ENCODE measurements around the gene REEP1. TPM values are rescaled to one million over a fixed set of nuclear protein-coding genes. Genes with fewer than 3 reads are reported as not detected.
"Not testable (repeated sequence)": the region's sequence is repeated elsewhere in the genome, so short reads cannot be mapped to it uniquely, and the experiment has no call there.

REEP1 gene
- total RNA-seq, 6 donors from 2014 or later, result 4.1 to 10.4 (median 7.5) TPM

DNA sequence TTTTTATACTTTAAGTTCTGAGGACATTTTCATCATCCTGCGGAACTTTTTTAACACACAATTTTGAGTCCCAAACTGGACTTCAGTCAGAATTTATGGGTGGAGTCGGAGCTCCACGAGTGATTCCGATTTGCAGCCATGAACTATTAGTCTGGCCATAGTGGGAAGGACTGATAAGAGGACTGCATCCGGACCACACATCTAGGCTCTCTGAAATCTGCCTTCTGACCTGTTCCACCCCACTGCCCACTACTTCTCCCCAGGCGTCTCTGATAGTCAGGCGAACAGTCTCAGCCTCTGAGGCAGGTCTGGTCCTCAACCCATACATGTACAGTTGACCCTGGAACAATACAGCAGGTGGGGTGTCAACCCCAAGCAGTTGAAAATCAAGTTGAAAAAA, 133.0 kb downstream of the REEP1 start:
- no peak overlapping the region for H3K27ac ChIP-seq
- peaks cover 6 to 14% (median 11%) of the 10 kb centered on the region in 4 donors for H3K4me1 ChIP-seq
- WGBS, 2 donors, result 81 to 87% methylated on average over 7 of the region's 7 CpGs
- H3K27me3 ChIP-seq, result no peaks in the 10 kb centered on the region
- no peak overlapping the region for H3K4me3 ChIP-seq
- no peak for TF ChIP-seq POLR2AphosphoS5 (IDR thresholded peaks at IDR 0.05)
- no peak for TF ChIP-seq POLR2A (IDR thresholded peaks at IDR 0.05)
- TF ChIP-seq CTCF (IDR thresholded peaks at IDR 0.05), result no peak
- TF ChIP-seq EP300 (IDR thresholded peaks at IDR 0.05), result no peak
- ATAC-seq (ENCODE audit: low FRiP score in 2 of 2) (no peak), DNase-seq (no peak)
- H3K36me3 ChIP-seq, result peaks cover 9 to 36% (median 32%) of the 10 kb centered on the region in 4 donors
- H3K9me3 ChIP-seq, result no peaks in the 10 kb centered on the region

- TF ChIP-seq CTCF (IDR thresholded peaks at IDR 0.05) (no peak), POLR2A (IDR thresholded peaks at IDR 0.05) (no peak), EP300 (IDR thresholded peaks at IDR 0.05) (no peak), POLR2AphosphoS5 (IDR thresholded peaks at IDR 0.05) (no peak)
- ATAC-seq (ENCODE audit: low FRiP score in 2 of 2) (no peak), DNase-seq (no peak)
- Histone ChIP-seq H3K4me3 (no peak overlapping the region), H3K4me1 (peaks cover 10 to 18% (median 13%) of the 10 kb centered on the region in 4 donors), H3K27me3 (no peaks in the 10 kb centered on the region), H3K27ac (no peak overlapping the region), H3K9me3 (no peaks in the 10 kb centered on the region), H3K36me3 (peaks cover 9 to 28% (median 26%) of the 10 kb centered on the region in 4 donors)
- 96 to 100% methylated on average over 1 of the region's 1 CpG for WGBS, 2 donors
Observed at GRCh38 chr2:86203614-86204013, 133.8 kb downstream of the REEP1 start.

GRCh38 chr2:86202702-86203101, 134.7 kb downstream of the REEP1 start:
- no peaks in the 10 kb centered on the region for H3K27me3 ChIP-seq
- peaks cover 10 to 18% (median 13%) of the 10 kb centered on the region in 4 donors for H3K4me1 ChIP-seq
- DNase-seq (no peak), ATAC-seq (ENCODE audit: low FRiP score in 2 of 2) (no peak)
- TF ChIP-seq POLR2A (IDR thresholded peaks at IDR 0.05), result no peak
- no peak for TF ChIP-seq EP300 (IDR thresholded peaks at IDR 0.05)
- no peak for TF ChIP-seq CTCF (IDR thresholded peaks at IDR 0.05)
- TF ChIP-seq POLR2AphosphoS5 (IDR thresholded peaks at IDR 0.05), result no peak
- no peak overlapping the region for H3K27ac ChIP-seq
- no peak overlapping the region for H3K4me3 ChIP-seq
- H3K9me3 ChIP-seq, result no peaks in the 10 kb centered on the region
- peaks cover 2 to 19% (median 17%) of the 10 kb centered on the region in 4 donors for H3K36me3 ChIP-seq
- 81 to 85% methylated on average over 9 of the region's 9 CpGs for WGBS, 2 donors

- Histone ChIP-seq H3K4me3 (no peak overlapping the region), H3K27me3 (no peaks in the 10 kb centered on the region), H3K9me3 (no peaks in the 10 kb centered on the region), H3K4me1 (peaks cover 10 to 18% (median 13%) of the 10 kb centered on the region in 4 donors), H3K36me3 (peaks cover 0 to 15% (median 13%) of the 10 kb centered on the region in 4 donors), H3K27ac (no peak overlapping the region)
- no peak for DNase-seq
- TF ChIP-seq POLR2AphosphoS5 (IDR thresholded peaks at IDR 0.05), result no peak
- ATAC-seq (ENCODE audit: low FRiP score in 2 of 2), result no peak
- 81 to 94% methylated on average over 2 of the region's 2 CpGs for whole genome bisulfite sequencing, 2 donors
Observed at GRCh38 chr2:86202336-86202692, 135.1 kb downstream of the REEP1 start.

GRCh38 chr2:86201671-86202335, 135.6 kb downstream of the REEP1 start:
- WGBS, 2 donors, result 87% methylated on average over 8 of the region's 8 CpGs
- Histone ChIP-seq H3K27ac (no peak overlapping the region), H3K9me3 (no peaks in the 10 kb centered on the region), H3K27me3 (no peaks in the 10 kb centered on the region), H3K4me3 (no peak overlapping the region), H3K4me1 (peaks cover 10 to 18% (median 13%) of the 10 kb centered on the region in 4 donors), H3K36me3 (peaks cover 0 to 10% (median 8%) of the 10 kb centered on the region in 4 donors)
- DNase-seq (no peak), ATAC-seq (ENCODE audit: low FRiP score in 2 of 2) (no peak)
- TF ChIP-seq POLR2A (IDR thresholded peaks at IDR 0.05) (no peak), POLR2AphosphoS5 (IDR thresholded peaks at IDR 0.05) (no peak), CTCF (IDR thresholded peaks at IDR 0.05) (no peak), EP300 (IDR thresholded peaks at IDR 0.05) (no peak)

DNA sequence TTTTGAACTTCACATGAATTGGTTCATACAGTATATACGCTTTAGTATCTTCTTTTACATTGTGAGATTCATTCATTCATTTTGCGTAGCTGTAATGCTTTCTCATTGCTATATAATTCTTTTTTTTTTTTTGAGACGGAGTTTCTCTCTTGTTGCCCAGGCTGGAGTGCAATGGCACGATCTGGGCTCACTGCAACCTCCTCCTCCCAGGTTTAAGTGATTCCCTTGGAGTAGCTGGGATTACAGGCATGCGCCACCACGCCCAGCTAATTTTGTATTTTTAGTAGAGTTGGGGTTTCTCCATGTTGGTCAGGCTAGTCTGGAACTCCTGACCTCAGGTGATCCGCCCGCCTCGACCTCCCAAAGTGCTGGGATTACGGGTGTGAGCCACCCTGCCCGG, 136.9 kb downstream of the REEP1 start:
- not testable (repeated sequence) for ATAC-seq (ENCODE audit: low FRiP score in 2 of 2); H3K27ac ChIP-seq; H3K4me3 ChIP-seq; H3K36me3 ChIP-seq; H3K27me3 ChIP-seq; H3K9me3 ChIP-seq; DNase-seq
- H3K4me1 ChIP-seq, result peaks cover 14 to 29% (median 19%) of the 10 kb centered on the region in 4 donors
- 93 to 94% methylated on average over 11 of the region's 11 CpGs for WGBS, 2 donors
